Endometrial microvascular endothelial cells (primary cell): Measurements from ENCODE around the gene VDAC2. TPM values are rescaled to one million over a fixed set of nuclear protein-coding genes. Genes with fewer than 3 reads are reported as not detected.
"Not testable (repeated sequence)": the region's sequence is repeated elsewhere in the genome, so short reads cannot be mapped to it uniquely, and the experiment has no call there.

Experiments used
- in situ Hi-C: cut with HindIII; loops from 2 replicates; pipeline ENCODE4 v1.10.0; 2017; ENCODE audit warnings: low sequenced_read_pairs, low pct_unique_long_range_greater_than_20kb; ENCODE audit errors: inconsistent ontology term
- total RNA-seq: library from RNA; depleted of rRNA; stranded (reverse); fragments of >200 nt; gene quantifications from one replicate; pipeline ENCODE4 v1.2.3, GENCODE V29; 2015; ENCODE audit errors: inconsistent ontology term

The VDAC2 gene, protein sequence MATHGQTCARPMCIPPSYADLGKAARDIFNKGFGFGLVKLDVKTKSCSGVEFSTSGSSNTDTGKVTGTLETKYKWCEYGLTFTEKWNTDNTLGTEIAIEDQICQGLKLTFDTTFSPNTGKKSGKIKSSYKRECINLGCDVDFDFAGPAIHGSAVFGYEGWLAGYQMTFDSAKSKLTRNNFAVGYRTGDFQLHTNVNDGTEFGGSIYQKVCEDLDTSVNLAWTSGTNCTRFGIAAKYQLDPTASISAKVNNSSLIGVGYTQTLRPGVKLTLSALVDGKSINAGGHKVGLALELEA
- total RNA-seq, result 193 TPM

DNA sequence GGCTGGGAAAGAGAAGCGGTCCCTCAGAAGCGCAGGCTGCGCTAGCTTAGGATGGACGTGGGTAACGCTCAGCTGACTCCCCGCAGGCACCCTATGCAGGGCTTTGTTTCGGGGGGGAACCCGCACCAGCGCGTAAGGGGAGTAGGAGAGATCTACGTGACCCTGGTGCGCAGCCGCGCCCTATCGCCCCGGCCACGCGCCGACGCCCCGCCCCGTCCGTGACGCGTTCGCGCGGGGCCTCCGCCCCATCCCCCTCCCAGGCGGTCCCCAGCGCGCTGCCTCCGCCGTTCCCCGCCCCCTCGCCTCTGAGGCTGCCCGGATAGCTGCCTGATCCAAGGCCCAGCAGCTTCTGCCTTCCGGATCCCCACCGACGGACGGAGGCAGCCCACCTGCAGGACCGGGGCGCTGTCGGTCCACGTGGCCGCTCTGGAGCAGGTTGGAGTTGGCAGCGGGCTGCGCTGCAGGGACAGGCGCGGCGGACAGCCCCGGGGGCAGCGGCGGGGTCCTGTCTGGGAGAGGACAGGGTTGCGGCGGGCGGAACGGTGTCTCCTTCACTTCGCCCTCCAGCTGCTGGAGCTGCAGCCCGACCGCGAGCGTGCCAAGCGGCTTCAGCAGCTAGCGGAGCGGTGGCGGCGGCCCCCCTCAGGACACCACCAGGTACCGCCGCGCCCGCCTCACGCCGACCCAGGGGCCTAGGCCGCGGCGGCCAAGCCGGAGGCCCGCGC, at the start of gene VDAC2:
TSS of gene VDAC2 (plus strand) at position 515 of the 725 bp plus-strand sequence. CDS start 363 bp downstream, outside the sequence.
- in situ Hi-C loops, result no loop called here

DNA sequence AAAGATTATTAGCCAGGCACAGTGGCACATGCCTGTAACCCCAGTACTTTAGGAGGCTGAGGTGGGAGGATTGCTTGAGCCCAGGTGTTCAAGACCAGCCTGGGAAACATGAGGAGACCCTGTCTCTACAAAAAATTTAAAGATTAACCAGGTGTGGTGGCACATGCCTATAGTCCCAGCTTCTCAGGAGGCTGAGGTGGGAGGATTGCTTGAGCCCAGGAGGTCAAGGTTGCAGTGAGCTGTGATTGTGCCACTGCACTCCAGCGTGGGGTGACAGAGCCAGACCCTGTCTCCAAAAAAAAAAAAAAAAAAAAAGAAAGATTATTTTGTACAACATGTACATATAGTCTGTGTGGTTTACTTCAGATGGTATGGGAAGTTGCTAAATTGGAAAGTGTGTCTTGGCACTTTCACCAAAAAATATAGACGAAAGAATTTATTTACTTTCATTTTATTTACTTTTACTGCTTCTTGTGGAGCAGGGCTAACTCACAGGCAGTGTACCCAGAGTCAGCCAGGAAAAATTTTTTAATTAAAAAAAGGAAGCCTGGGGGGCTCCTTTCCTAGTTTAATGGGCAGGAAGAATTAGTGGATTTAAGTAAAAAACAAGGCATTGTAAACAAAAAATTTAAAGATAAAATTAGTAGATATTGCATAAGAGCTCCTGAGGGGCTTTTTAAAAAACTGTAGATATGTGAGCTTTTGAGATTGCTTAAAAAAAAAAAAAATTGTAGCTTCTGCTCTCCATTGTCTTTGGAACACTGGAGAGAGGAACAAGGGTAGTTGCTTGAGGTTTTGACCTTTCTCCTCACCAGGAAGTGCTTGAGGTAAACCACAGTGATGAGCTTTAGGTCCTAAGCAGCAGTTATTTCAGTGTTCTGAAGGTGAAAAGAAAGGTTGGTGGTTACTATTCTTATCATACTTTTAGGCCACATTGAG, 44.6 kb upstream of the VDAC2 start:
- in situ Hi-C loops, result no loop called here

DNA sequence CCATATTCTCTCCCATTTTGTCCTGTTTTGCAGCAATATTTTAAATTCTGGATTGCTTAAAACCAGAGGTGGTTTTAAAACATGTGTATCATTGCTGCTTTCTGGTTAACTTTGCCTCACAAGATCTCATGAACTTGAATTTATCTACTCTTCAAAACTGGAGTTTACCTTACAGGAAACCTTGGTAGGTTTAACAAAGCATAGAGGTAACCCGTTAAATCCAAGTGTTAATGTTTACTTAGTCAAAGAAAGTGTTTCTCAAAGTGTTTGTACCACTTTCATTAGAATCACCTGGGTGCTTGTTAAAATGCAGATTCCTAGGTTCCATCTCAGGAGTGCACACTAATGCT, 44.0 kb upstream of the VDAC2 start:
- in situ Hi-C loops, result no loop called here

DNA sequence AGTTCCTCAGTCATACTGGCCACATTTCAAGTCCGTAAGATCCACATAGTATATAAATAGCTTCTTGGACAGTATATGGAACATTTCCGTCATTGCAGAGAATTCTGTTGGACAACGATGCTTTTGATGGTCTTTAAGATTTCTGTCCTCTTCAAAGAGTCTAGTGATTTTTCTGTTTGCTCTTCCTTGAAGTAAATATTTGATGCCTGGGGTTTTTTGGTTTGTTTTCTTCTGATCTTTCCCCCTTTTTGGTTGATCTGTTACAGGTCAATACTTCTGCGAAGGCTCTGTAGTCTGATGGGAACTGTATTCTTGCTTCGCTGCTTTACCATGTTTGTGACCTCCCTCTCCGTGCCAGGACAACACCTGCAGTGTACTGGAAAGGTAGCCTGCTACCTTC, 42.3 kb upstream of the VDAC2 start:
- in situ Hi-C loops, result no loop called here

DNA sequence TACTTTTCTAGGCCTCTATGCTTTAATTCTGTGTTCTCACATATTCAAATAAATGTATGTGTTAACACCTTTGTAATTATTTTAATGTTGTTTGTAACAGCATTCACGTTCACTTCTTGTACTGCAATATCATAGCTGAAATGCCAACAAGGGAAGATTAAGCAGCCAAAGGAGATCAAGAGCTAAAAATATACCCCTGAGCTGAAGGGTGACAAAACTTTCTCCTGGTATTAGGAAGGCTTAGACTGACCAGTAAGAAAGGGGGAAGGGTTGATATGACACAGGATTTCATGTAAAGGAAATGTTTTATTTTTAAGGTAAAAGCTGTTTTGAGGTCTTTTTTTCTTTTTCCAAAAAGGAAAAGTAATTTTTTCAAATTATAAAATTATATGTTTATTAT, 40.4 kb upstream of the VDAC2 start:
- in situ Hi-C loops, result no loop called here

DNA sequence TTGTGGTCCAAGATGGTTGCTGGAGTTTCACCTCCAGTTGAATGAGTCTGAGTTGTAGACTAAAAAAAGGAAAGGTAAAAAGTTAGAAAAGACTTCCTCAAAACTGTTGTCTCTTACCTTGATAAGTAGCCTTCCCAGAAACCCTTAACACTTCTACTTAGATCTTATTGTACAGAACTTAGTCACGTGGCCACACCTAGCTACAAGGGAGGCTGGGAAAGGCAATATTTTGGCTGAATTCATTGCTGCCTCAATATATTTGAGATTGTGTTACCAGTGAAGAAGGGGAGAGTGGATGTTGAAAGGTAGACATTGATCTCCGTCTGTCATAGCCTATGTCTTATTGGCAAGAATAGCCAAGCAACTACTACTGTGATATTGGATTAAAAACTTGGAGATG, 35.5 kb upstream of the VDAC2 start:
- in situ Hi-C loops, result no loop called here

DNA sequence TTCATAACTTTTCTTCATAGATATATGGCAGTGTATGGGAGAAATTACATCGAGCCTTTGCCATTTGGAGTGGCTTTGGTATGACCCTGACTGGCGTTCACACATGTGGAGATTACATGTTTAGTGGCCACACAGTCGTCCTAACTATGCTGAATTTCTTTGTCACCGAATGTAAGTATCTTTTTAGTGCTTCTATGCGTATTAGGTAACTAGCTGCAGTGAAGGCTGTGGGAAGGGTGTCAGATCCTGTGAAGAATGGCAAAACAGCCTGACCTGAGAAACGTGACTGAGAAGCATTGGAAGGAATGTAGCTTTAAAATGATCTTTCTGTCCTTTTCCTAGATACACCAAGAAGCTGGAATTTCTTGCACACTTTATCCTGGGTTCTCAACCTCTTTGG, 34.5 kb upstream of the VDAC2 start:
- in situ Hi-C loops, result no loop called here

DNA sequence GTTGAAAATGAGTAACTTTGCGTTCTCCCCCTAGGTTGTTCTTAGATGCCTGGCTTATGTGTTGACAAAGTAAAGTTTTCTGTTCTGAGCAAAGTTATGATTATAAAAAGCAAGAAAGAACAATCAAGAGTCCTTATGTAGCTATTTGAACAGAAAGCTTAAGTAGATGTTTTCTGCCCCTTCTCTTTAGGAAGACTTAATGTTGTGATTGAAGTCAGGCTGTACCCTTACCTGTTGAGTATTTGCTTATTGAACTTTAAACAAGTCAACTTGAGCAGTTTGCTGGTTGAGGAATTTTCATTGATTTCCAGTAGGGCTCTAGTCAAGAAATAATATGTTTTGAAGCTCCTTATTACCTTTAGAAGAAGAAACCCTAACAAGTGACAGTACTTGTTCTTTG, 33.9 kb upstream of the VDAC2 start:
- in situ Hi-C loops, result no loop called here

DNA sequence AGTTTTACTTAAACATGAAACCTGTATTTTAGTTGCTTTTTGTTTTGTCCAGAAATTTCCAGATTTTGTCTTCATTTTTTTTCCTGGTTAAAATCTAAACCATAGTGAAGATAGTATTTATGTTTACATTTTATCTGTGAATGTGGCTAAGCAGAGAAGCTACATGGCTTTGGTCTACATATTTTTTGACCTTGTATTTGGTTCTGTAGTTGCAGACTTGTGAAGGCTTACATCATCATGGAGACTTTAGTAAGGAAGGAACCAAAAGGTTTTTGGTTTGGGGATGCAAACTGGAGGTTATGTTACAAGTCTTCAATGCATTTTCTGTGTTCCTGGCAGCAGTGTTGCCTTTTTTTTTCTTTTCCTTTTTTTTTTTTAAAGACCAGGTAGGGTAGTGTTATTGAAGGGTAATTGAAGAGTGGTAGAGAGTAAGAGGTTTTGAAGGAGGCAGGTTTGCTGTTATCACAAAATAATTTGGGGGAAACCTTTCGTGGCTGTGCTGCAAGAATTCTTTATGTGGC, 30.9 kb upstream of the VDAC2 start:
- in situ Hi-C loops, result no loop called here

DNA sequence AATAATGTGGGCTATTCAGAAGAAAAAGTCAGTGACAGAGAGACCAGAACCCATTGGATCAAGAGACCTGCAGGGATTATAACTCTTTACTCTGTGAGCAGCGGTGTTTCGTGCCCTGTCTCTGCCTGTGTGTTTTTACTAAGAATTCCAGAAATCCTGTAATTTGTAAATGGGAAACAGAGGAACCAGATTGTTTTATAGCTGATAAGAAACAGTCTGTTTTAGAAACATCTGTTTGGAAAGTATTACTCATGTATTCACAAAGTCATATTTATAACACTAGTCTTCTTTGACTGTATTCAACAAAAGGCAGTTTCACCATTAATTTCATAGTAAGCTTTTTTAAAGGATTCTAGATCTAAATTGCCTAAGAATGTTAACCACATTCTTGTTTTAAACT, 30.0 kb upstream of the VDAC2 start:
- in situ Hi-C loops, result no loop called here

DNA sequence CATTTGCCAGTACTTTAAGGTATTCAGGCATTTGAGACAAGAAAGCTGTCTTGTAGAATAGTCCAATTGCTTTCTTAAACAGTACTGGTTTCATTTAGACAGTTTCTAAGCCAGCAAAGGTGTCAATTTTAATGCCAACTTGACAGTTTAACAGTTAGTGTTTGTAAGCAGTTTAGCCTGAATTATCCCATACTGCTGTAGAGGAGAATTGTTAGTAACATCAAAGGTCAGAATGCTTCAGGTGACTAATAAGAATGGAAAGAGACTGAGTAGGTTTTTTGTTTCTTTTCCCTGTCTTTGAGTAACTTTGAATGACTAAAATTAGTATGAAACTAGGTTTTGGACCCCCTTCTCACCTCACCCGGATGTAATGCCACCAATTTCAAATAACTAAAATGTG, 29.5 kb upstream of the VDAC2 start:
- in situ Hi-C loops, result no loop called here

DNA sequence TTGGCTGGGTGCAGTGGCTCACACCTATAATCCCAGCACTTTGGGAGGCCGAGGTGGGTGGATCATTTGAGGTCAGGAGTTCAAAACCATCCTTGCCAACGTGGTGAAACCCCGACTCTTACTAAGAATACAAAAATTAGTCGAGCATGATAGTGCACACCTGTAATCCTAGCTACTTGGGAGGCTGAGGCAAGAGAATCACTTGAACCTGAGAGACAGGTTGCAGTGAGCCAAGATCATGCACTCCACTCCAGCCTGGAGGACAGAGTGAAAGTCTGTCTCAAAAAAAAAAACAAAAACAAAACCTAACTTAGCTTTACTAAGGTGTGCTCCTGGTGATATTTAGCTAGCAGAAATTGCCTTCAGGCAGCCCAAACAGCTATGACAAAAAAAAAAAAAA, 24.3 kb upstream of the VDAC2 start:
- in situ Hi-C loops, result no loop called here

DNA sequence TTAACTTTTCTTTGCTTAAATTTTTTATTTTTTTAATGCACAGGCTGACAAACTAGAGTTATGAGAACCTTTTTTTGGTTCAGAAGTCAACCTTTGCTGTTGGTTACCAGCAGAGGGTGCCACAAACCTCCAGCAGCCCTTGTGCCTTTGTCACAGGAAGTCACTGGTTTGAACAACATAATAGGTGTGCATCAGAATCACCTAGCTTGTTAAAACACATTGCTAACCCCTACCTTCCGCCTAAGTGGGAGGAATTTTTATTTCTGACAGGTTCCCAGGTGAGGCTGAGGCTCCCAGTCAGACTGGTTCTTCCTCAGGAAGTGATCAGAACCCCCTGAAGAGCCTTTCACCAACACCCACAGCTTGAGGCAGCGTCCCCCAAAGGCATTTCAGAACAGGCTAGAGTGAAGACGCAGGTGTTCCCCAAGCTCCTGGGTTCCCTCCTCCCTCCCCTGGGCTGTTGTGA, 22.6 kb upstream of the VDAC2 start:
- in situ Hi-C loops, result no loop called here

DNA sequence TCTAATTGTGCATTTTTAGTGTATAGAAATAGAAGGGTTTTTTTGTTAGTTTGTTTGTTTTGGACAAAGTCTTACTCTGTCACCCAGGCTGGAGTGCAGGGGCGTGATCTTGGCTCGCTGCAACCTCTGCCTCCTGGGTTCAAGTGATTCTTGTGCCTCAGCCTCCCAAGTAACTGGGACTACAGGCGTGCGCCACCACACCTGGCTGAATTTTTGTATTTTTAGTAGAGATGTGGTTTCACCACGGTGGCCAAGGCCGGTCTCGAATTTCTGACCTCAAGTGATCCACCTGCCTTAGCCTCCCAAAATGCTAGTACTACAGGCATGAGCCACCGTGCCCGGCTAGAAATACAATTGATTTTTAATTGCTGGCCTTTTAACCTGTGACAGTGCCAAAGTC, 22.1 kb upstream of the VDAC2 start:
- in situ Hi-C loops, result not testable (repeated sequence)

DNA sequence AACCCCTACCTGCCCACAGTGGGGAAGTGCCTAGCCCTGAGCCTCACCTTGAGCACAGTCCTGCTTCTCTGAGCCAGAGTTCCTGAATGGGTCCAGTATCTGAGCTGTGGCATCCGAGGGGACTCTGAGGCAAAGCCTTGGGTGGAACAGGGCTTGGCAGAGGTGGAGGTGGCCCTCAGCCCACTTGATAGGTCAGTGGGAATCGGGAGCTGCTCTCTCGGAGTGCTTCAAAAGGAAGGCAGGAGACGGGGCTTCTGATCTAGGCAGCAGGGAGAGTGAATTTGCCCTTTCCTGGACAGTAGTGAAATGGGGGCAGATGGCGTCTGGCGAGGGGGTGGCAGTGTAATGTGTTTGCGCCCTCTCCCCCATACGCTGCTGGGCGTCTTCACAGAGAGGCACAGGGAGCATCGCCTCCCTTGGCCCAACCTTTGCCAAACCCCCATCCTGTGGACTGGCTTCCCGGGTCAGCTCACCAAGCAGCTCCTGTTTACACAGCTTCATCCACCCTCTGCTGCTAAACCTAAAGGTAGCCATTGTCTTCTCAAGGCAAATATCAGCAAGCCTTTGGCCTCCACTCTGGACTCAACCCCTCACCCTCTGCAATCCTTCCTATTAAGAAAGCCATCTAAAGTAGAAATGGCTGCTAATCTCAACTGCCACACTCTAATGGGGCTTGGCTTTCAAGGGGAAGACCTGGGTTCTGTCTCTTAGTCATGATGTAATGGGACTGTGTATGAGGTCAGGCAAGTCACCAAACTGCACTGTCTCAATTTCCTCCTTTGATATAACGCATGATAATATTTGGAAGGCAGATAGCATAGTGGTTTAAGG, 21.1 kb upstream of the VDAC2 start:
- in situ Hi-C loops, result no loop called here

DNA sequence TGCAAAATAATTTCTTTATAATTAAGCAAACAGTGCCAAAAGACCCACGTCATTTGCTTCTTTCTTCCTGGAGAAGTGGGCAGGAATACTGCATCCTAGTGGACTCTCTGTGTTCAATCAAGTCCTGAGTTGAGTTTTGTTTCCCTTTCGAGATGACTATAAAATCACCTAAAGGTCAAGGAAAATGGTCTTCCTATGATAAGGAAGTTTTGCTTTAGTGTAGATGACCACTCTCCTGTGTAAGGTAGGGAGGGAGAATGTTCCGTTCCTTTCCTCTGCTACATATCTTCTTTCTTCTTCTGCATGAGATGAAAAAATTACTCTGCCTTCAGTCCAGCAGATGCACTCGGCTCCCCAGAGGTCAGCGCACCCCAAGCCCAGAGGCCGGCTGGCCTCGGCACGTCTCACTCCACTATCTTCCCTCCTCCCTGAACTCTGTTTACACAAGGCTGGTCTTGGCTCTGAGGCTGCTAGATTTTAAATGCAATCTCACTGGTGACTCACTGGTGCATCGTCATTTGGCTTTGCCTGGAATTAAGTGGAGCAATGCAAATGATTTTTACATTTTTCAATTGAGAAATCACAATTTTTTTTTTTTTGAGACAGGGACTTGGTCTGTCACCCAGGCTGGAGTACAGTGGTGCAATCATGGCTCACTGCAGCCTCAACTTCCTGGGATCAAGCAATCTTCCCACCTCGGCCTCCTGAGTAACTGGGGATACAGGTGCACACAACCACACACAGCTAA, 18.6 kb upstream of the VDAC2 start:
- in situ Hi-C loops, result no loop called here

DNA sequence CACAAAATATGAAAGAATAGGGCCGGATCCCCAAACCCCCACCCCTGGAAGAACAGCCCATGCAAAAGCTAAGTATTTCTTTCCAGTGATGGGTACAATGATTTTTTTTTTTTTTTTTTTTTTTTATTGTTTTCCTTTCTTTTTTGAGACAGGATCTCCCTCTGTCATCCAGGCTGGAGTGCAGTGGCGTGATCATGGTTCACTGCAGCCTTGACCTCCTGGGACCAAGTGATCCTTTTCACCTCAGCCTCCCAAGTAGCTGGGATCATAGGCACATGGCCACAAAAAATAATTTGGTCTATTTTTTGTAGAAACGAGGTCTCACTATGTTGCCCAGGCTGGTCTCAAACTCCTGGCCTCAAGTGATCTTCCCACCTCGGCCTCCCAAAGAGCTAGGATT, 16.0 kb upstream of the VDAC2 start:
- in situ Hi-C loops, result not testable (repeated sequence)
